ENCODE results near the gene SMU1.

DNA sequence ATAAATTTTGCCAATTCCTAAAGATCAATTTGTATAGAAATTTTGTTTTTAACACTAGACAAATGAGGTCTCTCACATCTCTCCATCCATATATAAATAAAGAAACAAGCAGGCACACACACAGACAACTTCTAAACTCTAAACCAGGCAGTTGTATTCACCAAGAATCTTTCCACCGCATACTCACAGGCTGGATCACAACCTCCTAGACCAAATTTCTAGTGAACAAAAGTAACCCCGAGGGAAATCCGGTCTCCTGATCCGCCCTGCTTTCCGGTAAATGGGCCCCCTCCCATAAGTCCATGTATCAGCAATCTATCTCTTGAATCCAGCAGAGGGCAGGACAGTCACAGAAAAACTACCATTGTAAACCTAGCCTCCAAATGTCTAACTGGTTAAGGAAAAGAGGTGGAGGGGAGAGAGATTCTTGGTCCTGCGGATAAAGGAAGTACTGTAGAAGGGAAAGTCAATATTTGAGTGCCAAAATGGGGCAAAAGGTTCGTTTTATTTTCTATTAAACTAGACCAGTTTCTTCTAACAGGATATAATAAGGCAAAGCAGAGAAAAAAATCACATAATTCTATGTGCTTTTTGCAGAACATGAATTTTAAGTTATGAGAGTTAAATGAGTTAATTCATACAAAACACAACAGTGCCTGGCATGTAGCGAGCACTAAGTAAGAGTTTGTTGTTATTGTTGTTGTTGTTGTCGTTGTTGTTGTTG lies 4.8 kb upstream of the SMU1 start:
- TF ChIP-seq, protein P1, sequence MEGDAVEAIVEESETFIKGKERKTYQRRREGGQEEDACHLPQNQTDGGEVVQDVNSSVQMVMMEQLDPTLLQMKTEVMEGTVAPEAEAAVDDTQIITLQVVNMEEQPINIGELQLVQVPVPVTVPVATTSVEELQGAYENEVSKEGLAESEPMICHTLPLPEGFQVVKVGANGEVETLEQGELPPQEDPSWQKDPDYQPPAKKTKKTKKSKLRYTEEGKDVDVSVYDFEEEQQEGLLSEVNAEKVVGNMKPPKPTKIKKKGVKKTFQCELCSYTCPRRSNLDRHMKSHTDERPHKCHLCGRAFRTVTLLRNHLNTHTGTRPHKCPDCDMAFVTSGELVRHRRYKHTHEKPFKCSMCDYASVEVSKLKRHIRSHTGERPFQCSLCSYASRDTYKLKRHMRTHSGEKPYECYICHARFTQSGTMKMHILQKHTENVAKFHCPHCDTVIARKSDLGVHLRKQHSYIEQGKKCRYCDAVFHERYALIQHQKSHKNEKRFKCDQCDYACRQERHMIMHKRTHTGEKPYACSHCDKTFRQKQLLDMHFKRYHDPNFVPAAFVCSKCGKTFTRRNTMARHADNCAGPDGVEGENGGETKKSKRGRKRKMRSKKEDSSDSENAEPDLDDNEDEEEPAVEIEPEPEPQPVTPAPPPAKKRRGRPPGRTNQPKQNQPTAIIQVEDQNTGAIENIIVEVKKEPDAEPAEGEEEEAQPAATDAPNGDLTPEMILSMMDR (IDR thresholded peaks at IDR 0.05) = peak; percentile 33 to 98 (median 82)
- no peak for TF ChIP-seq POLR2A (IDR thresholded peaks at IDR 0.05)
